Measurements from ENCODE around the gene PDE6H. TPM values are rescaled to one million over a fixed set of nuclear protein-coding genes. Genes with fewer than 3 reads are reported as not detected.

PDE6H gene
- total and polyA plus RNA-seq, 2 of the 8 experiments (the other 6 are each of a cell fraction or from before 2014, with no cell fraction given), result not detected

- TF ChIP-seq HDAC6 (IDR thresholded peaks at IDR 0.05; ENCODE audit: low read depth, low read length), result no peak
- no peak for TF ChIP-seq CREB1 (IDR thresholded peaks at IDR 0.05)
- TF ChIP-seq EZH2 (IDR thresholded peaks at IDR 0.05; ENCODE audit: low read depth, low read length, severe bottlenecking), result no peak
- TF ChIP-seq CEBPB (IDR thresholded peaks at IDR 0.05; ENCODE audit: low read depth, low read length), result no peak
- no peak for TF ChIP-seq CTCF (IDR thresholded peaks at IDR 0.05; ENCODE audit: control extremely low read depth in 1 of 3, insufficient read depth in 1 of 3, low read depth in 1 of 3, low read length in 3 of 3)
These were observed 27.7 kb downstream of the PDE6H start (continued) for GRCh38 chr12:15000575-15000974.

All from H1 (cell line).